CD4-positive, alpha-beta T cell treated with Interleukin-6 for 4 hours (primary cell): ENCODE measurements around the gene CD37.
"Not testable (repeated sequence)": the region's sequence is repeated elsewhere in the genome, so short reads cannot be mapped to it uniquely, and the experiment has no call there.

Source experiments
- DNase-seq: peaks from one replicate; pipeline ENCODE4 v3.0.0-alpha.2; 2020; ENCODE audit warnings: mixed read lengths

CD37 gene

DNA sequence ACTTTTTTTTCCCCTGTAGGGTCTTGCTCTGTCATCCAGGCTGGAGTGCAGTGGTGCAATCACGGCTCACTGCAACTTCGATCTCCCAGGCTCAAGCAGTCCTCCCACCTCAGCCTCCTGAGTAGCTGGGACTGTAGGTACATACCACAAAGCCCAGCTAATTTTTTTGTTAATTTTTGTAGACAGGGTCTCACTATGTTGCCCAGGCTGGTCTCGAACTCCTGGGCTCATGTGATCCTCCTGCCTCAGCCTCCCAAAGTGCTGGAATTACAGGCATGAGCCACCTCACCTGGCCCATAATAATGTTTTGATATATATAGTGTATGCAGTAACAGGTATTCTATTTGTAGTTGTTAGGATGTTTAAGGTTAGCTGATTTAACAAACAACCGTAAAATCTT lies 4.0 kb upstream of the CD37 start:
- not testable (repeated sequence) for DNase-seq

DNA sequence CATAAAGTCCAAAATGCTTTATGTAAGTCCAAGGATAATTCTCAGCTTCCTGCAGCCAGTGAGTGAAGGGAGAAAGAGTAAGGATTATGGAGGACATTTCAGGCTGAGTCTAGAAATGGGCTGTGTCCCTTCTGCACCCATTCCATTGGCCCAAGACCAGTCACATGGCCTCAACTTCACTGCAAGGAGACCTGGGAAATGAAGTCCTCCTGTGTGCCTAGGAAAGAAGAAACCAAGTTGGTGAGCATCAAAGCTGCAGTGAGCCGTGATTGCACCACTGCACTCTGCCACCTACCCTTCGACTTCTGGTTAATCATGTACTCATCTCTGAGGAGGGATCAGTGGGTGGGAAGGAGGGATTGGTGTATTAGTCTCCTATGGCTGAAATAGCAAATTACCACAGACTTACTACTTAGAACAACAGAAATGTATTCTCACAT lies 3.6 kb upstream of the CD37 start:
- peak; percentile 67 for DNase-seq

DNA sequence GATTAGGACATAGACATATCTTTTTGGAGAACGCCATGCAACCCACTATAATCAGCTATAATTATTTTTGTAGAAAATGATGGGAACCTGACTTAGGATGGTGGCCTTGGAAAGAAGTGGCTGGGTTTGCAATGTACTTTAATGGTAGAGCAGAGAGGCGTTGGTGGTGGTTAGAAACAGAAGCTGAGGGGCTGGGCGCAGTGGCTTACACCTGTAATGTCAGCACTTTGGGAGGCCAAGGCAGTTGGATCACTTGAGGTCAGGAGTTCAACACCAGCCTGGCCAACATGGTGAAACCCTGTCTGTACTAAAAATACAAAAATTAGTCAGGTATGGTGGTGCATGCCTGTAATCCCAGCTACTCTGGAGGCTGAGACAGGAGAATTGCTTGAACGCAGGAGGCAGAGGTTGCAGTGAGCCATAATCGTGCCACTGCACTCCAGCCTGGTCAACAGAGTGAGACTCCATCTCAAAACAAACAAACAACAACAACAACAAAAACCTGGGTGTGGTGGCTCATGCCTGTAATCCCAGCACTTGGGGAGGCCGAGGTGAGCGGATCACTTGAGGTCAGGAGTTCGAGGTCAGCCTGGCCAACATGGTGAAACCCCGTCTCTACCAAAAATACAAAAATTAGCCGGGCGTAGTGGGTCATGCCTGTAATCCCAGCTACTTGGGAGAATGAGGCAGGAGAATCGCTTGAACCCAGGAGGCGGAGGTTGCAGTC lies 2.4 kb upstream of the CD37 start:
- not testable (repeated sequence) for DNase-seq

DNA sequence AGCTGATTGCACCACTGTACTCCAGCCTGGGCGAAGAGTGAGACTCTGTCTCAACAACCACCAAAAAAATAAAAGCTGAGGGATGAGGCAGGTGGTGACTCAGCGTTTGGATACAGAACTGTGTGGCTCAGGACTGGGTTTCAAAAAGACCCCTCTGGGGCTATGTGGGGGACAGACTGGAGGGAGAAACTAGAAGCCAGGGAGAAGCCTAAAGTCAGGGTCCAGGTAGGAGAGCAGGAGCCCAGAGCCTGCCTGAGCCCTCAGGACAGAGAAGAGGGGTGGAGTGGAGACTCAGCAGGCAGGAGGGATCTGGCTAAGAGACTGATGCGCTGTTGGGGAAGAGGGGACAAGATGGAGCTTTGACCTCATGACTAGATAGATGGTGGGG lies 1.8 kb upstream of the CD37 start:
- DNase-seq, result no peak

DNA sequence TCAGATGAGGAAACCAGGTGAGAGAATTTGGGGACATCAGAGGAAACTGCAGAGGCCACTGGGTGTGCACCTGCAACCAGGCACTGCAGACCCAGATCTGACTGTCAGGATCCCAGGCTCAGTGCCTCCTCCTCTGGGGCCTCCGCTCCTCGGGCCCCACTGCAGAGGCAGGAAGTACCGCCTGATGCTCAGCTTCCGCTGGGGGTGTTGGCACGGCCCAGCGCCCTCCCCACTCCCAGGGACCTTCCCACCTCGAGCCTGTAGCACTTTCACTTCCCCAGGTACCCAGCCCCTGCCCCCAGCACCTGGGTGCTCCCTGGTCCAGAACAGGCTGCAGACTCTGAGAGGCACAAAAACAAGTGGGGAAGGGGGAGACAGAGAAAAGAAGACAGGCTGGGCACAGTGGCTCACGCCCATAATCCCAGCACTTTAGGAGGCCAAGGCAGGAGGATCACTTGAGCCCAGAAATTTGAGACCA lies 1.4 kb upstream of the CD37 start:
- peak; percentile 85 for DNase-seq

DNA sequence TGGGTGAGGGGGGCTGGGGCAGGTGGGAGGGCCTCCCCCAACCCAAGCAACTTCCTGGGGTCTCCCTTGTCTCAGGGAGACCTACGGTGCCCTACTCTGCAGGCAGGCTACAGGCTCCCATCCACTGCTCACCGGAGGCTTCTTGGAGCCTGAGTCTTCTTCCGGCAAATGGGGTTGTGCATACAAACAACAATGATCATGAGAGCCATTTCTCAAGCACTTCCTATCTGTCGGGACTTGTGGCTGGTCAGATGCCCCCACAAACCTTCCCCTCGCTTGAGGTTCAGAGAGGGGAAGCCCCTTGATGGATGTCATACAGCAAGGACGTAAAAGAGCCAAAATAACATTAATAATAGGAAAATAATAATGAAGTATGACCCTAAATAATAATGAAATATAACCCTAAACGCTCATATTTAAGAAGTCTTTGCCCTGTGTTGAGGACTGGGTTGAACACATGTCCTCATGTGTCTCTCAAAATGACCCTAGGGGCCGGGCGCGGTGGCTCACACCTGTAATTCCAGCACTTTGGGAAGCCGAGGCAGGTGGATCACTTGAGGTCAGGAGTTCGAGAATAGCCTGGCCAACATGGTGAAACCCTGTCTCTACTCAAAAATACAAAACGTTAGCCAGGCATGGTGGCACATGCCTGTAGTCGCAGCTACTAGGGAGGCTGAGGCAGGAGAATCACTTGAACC lies 727 bp downstream of the CD37 start:
- DNase-seq, result no peak

DNA sequence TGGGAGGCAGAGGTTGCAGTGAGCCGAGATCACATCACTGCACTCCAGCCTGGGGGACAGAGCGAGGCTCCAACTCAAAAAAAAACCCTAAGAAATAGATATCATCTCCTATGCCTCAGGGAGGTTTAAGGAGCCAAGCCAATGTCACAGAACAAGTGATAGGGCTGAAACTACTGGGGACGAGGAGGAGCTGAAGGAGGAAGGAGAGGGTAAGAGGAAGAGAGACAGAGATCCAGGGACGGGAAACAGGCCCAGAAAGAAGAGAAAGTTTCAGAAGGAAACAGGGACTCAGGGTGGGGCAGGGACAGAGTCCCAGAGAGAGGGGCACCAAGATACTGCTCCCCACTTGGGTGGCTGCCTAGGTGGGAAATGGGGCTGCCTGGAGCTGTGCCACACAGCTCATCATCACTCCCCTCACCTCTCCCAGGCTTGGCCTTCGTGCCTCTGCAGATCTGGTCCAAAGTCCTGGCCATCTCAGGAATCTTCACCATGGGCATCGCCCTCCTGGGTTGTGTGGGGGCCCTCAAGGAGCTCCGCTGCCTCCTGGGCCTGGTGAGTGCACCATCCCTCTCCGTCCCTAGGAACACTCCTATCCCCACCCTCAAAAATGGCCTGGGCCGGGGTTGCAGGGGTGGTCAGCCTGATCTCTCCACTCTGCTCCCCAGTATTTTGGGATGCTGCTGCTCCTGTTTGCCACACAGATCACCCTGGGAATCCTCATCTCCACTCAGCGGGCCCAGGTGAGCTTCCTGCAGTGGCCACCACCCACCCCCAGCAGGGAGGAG lies 1.5 kb downstream of the CD37 start:
- DNase-seq, result no peak

DNA sequence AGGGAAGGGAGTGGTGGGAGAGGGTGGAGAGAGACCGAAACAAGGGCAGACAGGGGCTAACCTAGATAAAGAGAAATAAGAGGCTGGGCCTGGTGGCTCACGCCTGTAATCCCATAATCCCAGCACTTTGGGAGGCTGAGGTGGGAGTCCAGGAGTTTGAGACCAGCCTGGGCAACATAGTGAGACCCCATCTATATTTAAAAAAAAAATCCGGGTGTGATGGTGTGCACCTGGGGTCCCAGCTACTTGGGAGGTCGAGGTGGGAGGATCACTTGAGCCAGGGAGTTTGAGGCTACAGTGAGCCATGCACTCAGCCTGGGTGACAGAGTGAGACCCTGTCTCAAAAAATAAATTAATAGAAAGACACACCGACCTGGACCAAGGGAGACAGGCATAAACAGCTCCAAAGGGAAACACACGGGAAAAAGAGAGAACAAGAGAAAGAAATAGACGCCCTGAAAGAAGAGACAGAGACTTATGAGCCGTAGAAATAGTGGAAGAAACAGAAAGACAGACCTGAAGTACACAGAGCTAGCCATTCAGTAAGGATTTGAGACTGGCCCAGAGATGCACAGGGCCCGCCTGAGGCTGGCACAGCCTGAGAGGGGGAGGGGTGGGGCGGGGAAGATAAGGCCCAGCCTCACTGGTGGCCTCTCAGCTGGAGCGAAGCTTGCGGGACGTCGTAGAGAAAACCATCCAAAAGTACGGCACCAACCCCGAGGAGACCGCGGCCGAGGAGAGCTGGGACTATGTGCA lies 2.2 kb downstream of the CD37 start:
- DNase-seq, result no peak

DNA sequence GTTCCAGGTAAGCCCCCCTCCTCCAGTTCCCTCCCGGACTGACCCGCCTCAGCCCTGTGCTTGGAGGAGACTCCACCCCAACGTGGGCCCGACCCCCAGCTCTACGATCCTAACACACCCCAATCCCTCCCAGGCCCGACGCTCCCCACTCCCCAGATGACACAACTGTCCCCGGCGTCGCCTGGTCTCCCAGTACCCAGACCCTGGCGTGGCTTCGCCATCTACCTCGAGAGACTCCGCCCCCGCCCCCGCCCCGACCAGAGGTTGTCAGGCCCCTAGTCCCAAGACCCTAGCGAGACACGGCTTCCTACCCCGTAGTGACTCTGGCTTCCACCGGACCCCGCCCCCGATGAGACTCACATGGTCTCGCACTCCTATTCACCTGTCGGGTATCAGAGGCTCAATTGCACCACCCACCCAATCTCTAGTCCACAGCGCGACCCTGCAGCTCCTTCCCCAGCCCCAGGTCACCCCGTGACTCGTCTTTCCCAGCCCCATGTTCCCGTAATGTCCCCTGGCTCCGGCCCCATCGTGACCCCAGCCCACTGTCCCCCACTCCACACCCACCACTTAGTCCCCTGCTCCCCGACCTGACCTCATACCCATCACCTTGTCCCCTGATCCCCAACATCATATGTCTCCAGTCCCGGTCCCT lies 2.9 kb downstream of the CD37 start:
- no peak for DNase-seq

DNA sequence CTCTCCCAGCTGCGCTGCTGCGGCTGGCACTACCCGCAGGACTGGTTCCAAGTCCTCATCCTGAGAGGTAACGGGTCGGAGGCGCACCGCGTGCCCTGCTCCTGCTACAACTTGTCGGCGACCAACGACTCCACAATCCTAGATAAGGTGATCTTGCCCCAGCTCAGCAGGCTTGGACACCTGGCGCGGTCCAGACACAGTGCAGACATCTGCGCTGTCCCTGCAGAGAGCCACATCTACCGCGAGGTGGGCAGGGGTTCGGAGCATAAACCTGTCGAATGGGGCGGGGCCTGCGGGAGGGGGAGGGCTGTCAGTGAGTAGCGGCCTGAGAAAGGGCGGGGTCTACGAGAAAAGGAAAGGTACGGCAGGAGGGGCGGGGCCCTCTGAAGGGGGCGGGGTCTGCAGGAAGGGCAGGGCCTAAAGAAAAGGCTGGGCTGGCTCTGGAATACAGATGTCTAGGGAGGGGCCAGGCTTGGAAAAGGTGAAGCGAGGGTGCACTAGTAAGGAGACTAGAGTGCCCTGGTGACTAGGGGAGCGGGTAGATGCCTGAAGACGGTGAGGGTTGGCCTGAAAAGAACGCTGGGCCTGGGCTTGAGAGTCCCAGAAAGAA lies 3.6 kb downstream of the CD37 start:
- DNase-seq, result no peak

DNA sequence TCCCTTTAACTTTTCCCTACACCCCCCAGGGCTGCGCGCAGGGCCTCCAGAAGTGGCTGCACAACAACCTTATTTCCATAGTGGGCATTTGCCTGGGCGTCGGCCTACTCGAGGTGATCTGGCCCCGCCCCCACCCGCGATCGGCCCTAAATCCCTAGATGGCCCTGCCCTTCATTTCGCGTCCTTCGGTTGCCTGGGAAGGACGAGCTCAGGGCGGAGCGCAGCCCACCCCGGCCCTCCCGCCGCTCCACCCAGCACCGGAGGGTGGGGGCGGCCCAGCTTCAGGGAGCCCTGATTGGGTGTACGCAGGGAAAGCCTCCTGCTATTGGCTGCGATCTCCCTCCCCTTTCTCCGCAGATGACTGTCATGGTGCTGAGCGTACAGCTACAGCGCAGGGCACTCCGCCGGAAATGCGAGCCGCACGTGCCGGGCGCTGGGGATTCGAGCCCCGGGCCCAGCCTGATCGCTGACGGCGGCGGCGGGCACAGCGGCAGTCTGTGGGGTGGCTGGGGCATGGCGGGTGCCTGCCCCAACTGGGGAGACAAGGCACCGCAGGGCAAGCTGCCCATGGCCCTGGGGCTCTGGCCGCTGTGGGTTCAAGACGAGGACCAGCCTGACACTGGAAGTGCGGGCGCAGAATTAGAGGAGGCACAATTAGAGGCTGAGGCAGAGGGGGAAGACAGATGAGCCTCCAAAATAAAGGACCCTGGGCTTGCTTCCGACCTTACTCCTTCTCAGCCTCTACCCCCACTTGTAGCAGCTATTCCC lies 4.3 kb downstream of the CD37 start:
- DNase-seq, result no peak

DNA sequence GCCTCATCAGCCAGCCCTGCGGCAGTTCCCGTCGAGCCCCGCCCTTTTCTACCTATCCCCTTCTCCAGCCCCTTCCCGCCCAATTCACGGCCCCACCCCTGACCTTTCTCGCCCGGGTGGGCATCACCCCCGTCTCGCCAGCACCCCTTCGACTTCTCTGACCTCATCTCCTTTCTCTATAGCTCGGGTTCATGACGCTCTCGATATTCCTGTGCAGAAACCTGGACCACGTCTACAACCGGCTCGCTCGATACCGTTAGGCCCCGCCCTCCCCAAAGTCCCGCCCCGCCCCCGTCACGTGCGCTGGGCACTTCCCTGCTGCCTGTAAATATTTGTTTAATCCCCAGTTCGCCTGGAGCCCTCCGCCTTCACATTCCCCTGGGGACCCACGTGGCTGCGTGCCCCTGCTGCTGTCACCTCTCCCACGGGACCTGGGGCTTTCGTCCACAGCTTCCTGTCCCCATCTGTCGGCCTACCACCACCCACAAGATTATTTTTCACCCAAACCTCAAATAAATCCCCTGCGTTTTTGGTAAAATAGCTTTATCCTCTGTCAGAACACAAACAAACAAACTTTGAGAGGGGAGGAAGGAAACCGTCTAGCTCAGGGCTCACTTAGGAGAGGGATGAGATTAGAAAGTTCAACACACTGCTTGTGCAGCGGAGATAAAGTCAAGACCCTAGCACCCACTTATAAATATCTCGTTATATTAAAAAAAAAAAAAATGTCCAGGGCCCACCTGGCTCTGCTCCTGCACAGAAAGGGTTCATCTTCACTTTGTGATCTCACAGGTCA lies 5.1 kb downstream of the CD37 start:
- no peak for DNase-seq

DNA sequence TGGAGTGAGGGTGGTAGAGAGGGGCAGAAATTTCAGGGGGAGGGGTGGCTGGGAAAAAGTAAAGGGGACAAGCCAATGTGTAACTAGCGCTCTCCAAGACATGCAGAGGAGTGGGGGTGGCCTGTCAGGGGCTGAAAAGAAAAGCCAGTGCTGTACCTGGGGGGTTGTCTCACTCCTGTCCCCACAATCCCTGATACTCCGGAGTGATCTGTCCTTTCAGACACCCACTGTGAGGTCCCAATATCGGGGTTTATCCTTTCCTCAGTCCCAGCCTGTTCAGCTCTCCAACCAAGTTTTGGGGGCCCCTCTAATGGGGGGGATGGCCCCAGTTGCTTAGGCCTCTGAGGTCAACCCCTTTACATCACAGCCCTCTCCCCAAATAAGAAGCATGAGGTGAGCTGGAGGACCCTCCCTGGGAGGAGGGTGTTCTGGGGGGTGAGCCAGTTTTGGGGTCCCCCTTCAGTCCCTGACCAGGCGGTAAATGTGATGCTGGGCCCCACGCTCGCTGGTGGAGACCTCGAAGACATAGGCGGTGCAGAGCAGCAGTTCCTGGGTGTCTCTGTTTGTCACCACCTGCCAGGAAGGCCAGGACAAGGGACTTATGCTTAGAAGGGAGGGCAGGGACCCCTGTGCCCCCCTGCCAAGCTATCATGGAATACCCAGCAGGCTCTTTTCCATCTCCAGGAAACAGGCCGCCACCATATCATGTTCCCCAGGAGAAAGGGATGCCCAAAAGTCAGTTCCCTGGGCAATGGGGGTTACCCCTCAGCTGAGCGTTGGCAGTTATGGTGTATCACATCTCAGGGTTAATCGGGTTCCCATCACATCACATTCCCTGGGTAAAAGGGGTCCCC lies 5.9 kb downstream of the CD37 start:
- DNase-seq, result no peak

DNA sequence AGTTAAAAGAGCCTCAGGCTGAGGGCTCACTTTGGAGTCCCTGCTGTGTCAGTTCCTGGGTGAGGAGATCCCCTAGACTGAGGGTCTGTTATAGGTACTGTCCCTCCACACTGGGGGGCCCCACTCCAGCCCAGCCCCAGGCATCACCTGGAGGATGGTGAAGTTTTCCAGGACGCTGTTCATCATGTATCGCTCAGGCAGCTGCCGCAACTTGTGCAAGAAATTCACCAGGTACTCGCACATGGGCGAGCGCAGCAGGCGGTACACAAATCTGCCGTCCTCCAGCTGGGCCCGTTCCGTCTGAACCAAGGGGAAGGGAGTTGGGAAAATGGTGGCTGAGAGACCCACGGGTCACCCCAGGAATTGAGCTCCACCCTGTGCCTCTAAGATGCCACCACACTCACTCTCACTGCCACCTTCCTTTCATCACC lies 7.1 kb downstream of the CD37 start:
- no peak for DNase-seq

DNA sequence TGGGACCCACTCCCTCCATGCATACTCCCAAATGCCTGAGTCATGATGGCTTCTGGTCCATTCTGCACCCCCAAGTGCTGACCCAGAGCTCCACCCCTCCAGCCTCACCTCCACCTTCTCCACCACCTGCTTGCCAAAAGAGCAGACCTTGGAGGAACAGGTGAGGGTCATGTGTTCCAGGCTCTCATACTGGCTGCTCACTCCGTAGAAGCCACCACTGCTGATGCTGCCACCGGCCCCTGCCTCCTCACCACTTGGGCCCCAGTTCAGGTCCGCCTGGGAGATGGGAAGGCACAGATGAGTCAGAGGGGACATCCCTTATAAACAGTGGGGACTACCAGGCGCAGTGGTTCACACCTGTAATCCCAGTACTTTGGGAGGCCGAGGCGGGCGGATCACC lies 7.9 kb downstream of the CD37 start:
- DNase-seq, result no peak

DNA sequence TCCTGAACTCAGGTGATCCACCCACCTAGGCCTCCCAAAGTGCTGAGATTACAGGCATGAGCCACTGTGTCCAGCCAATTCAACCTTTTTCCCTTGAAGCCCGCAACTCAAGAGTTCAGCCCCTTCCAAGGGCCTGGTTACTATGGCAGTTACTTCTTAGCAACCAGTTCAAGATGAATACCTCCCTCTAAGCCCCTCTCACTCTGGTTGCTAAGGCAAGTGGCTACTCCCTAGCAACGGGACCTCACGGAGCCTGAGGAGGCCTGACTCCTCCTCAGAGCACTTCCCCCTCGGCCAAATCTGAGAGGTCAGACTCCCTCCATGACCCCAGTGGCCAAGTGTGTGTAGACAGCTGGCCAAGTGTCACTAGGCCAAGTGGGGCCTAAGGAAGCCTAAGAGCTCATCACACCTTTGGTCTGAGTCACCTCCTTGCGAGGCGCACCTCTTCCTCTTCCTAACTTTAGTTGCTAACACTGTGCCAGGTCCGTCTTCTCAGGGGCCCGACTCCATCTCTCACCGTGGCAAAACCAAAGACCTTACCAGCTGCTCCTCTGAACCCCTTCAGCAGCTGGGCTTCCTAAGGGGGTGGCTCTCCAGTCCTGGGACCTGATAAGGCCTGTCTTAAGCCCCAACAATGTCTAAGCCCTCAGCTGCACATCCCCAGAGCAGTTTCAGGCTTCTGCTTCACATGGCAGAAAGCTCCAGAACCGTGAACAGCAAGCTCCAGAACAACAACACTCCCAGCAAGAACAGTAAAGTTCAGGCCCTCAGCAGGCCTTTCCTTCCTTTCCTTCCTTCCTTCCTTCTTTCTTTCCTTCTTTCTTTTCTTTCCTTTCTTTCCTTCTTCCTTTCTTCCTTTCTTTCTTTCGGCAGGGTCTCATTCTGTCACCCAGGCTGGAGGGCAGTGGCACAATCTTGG lies 9.6 kb downstream of the CD37 start:
- DNase-seq, result no peak

DNA sequence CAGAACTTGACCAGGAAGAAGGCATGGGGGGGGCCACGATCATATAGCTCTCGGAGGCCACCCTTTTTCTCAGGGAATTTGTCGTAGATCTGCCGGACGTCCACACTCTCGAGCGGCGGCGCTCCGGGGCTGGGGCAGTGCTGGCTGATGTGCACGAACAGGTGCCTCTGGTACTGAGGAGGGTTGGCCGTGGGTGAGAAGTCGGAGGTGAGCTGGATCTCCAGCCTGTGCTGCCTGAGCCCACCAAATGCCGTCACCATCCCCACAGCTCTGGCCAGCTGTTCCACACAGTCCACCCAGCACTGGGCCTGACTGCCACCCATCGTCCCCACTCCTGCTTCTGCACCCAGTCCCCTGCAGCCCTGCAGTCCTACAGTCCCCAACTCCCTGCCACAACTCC lies 12.0 kb downstream of the CD37 start:
- DNase-seq, result no peak

DNA sequence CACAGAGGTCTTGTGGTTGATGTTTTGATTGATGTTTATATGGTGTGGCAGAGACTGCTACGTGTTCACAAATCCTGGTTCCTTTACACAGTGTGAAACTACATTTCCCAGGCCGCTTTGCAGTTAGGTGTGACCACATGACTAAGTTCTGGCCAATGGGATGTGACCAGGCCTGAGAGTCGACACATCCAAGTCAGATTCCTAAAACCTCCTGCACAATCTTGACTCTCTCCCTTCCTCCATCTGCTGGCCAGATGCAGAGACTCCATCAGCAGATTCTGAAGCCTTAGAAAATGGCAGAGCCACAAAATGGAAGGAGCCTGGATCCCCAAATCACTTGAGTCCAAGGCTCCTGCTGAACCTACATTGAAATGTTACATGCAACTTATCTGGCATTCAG lies 12.6 kb downstream of the CD37 start:
- no peak for DNase-seq
